Endometrial microvascular endothelial cells (primary cell): ENCODE results near the gene SP140. TPM values are rescaled to one million over a fixed set of nuclear protein-coding genes. Genes with fewer than 3 reads are reported as not detected.

Source experiments
- in situ Hi-C: cut with HindIII; loops from 2 replicates; pipeline ENCODE4 v1.10.0; 2017; ENCODE audit warnings: low sequenced_read_pairs, low pct_unique_long_range_greater_than_20kb; ENCODE audit errors: inconsistent ontology term
- total RNA-seq: library from RNA; depleted of rRNA; stranded (reverse); fragments of >200 nt; gene quantifications from one replicate; pipeline ENCODE4 v1.2.3, GENCODE V29; 2015; ENCODE audit errors: inconsistent ontology term

SP140 gene
- total RNA-seq, 1 donor from 2014 or later, result not detected

DNA sequence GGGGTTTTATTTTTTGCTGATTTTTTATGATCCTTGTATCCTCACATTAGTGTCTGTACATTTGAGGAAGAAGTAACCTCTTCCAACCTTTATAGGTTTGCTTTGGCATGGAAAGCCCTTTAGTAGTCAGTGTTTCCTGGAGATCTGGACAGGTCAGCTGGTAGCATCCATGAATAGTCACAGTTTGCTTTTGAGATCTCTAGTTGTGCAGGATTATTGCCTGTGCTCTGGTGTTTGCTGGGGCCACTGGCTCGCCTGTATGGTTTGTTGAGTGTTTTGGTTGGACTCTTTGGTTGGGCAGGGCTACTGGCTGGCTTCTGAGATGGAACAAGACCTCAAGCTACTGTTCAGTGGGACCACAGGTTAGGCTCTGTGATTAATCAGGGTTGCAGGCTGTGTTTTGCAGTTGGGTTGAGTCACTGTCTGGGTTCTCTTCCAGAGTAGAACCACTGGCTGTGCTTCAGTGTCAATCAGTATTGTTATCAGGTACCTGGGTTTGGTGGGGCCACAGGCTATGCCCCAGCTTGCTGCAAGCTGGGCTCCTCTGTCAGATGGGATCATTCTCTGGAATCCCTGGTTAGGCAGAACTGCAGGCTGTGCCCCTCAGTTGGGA is 121.5 kb downstream of the SP140 start:
- in situ Hi-C loops, result no loop called here

DNA sequence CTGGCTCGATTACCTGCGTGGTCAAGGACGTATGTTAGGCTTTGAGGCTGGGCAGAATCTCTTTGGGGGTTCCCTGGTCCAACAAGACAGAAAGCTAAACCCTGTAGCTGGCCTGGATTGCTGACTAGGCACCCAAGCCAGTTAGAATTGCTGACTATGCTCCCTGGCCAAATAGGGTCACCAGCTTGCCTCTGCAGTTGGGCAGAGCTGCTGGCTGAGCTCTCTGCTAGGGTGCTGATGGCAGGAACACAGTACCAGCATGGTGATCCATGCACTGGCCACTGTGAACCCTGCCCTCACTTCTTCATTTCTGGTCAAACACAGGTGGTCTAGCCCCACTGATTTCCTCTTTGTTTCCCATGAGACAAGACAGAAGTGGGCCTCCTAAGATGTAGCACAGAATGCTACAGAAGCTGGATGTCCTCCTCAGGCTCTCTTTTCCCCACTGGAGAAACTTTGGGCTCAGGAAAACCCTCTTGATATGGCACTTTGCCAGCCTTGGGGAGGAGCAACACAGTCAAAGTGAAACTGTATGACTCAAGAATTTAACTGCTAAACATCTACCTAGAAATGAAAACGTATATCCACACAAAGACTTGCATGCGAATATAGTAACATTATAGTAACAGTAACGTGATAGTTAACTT is 122.2 kb downstream of the SP140 start:
- in situ Hi-C loops, result no loop called here

DNA sequence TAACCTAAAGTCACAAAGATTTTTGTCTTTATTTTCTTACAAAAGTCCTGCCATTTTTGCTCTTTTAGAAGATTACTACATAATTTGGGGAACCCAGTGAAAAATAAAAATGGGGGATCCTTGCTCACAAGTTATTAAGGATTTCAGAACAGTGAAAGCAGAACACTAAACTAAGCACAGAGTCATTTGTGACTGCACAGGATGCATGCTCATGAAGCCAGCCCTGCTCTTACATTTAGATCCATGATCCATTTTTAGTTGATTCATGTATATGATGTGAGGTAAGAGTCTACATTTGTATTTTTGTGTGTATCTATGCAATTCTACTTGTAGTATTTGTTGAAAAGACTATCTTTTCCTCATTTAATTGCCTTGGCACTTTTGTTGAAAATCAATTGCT is 123.3 kb downstream of the SP140 start:
- in situ Hi-C loops, result no loop called here

GRCh38 chr2:230356084-230356483 is 130.5 kb downstream of the SP140 start:
- in situ Hi-C loops, result no loop called here

DNA sequence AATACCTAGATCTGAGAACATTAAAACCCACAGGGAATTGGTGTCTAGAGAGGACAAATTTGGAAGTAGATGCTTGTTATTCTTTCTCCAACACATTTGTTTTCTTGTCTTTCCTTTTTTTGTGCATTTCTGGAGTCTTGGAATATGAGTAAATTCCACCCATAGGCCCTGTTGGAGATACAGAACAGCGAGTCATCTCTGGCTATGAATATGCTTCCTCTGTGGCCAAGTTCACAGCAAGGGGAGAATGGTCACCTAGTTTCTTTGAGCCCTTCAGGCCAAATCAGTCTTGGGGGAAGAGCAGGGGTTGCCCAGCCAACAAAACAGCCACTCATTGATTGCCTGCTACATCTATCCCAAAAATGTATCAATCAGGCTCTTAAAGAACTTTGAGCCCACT is 132.8 kb downstream of the SP140 start:
- in situ Hi-C loops, result no loop called here

GRCh38 chr2:230360028-230360427 is 134.5 kb downstream of the SP140 start:
- in situ Hi-C loops, result no loop called here

- in situ Hi-C loops, result no loop called here
Observed at GRCh38 chr2:230362030-230362691, 136.6 kb downstream of the SP140 start.

Other genes with a start within 250 kb of the SP140 start
- gene SLC16A14, start 156.8 kb upstream of the SP140 start, total RNA-seq, result 0.09 TPM
- gene SP110, start 5.8 kb upstream of the SP140 start, total RNA-seq, result 15.4 TPM
- 7.9 TPM for gene SP140L, start 101.5 kb downstream of the SP140 start, total RNA-seq
- gene SP100, start 190.5 kb downstream of the SP140 start, total RNA-seq, result 95.6 TPM